GM06990 (cell line): Measurements from ENCODE around the gene RIN3.

ENCODE experiments used
- DNase-seq: peaks from one replicate; pipeline ENCODE4 v3.0.0-alpha.2; 2011; ENCODE audit not compliant: insufficient read length; ENCODE audit errors: extremely low read depth
- H3K27me3 ChIP-seq: replicated peaks from 2 replicates; pipeline ENCODE4 v1.6.0; 2011; ENCODE audit warnings: low read length; ENCODE audit not compliant: control insufficient read depth, insufficient read depth
- H3K36me3 ChIP-seq: 2 replicates; pipeline ENCODE4 v1.5.1; 2011; ENCODE audit warnings: low read length; ENCODE audit not compliant: control insufficient read depth, insufficient read depth
- H3K4me3 ChIP-seq: replicated peaks from 2 replicates; pipeline ENCODE4 v1.5.1; 2011; ENCODE audit warnings: low read depth, mild to moderate bottlenecking, control low read depth, low read length
- TF ChIP-seq, protein P1 (sequence below): IDR thresholded peaks from 2 replicates; pipeline ENCODE4 v1.5.1; 2011; ENCODE audit warnings: low read length, control low read depth, mild to moderate bottlenecking, inconsistent platforms; ENCODE audit not compliant: insufficient read depth, poor library complexity, severe bottlenecking

The RIN3 gene

DNA sequence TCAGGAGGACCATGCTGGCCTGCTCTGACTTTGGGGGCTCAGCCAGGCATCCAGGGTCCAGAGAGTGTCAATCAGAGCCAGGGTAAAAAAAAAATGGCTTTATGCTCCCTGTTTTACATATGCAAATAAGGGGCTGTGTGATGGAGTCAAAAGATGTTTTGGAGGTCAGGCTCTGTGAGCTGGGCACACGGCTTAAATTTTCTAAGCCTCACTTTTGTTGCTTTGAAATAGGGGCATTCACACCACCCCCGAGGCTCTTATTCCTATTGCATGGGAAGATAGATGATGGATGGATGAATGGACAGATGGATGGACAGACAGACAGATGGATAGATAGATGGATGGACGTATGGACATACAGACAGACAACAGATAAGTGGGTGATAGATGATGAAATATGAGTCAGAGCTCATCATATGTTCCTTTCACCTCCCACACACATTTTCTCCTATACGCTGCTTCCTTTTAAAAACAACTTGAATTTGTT is 42.7 kb downstream of the RIN3 start:
- no peaks in the 10 kb centered on the region for H3K27me3 ChIP-seq
- H3K4me3 ChIP-seq = no peak overlapping the region
- H3K36me3 ChIP-seq = peaks cover 2% of the 10 kb centered on the region
- no peak for DNase-seq
- TF ChIP-seq, protein P1, sequence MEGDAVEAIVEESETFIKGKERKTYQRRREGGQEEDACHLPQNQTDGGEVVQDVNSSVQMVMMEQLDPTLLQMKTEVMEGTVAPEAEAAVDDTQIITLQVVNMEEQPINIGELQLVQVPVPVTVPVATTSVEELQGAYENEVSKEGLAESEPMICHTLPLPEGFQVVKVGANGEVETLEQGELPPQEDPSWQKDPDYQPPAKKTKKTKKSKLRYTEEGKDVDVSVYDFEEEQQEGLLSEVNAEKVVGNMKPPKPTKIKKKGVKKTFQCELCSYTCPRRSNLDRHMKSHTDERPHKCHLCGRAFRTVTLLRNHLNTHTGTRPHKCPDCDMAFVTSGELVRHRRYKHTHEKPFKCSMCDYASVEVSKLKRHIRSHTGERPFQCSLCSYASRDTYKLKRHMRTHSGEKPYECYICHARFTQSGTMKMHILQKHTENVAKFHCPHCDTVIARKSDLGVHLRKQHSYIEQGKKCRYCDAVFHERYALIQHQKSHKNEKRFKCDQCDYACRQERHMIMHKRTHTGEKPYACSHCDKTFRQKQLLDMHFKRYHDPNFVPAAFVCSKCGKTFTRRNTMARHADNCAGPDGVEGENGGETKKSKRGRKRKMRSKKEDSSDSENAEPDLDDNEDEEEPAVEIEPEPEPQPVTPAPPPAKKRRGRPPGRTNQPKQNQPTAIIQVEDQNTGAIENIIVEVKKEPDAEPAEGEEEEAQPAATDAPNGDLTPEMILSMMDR = no peak

DNA sequence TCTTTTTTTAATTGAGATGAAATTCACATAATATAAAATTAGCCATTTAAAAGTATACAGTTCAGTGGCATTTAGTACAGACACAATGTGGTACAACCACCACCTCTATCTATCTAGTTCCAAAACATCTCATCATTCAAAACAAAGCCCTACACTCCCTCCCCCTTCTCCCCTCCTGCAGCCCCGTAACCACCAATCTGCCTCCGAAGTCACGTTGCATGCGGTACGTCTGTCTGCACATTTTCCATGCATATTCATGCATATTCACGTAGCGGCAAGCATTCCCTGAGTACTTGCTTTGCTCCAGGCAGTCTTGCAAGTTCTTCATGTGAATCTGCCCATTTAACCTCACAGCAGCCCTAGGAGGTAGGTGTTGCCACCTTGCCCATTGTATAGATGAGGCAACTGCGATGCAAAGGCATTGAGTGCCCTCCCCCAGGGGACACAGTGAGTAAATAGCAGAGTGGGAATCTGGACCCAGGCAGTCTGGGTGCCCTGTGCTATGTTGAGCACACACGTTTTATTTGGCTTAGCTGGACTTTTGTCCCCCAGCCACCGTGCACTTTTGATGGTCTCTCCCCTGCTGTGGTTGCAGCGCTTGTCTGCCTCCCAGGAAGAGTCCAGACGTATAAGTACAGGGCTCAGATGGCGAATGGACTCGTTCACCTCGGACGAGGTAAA is 43.4 kb downstream of the RIN3 start:
- Histone ChIP-seq H3K27me3 (no peaks in the 10 kb centered on the region), H3K4me3 (no peak overlapping the region), H3K36me3 (peaks cover 2% of the 10 kb centered on the region)
- no peak for DNase-seq
- TF ChIP-seq, protein P1 = no peak

DNA sequence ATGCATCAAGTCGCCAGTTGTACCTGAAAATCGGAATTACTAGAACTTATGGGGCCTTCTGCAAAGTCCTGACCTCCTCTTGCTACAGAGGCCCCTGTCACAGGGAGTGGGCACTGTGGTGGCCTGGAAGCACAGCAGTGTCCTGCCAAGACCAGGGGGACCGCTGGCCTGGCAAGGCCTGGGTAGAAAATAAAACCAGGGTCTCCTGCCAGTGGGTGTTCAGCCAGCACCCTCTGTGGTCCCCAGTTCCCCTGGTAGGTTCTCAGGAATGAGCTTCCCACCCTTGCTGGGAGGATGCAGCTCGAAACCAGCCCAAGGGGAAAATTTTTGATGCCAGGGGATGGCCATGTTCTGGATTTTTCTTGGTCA is 43.9 kb downstream of the RIN3 start:
- TF ChIP-seq, protein P1 = no peak
- Histone ChIP-seq H3K36me3 (peaks cover 2% of the 10 kb centered on the region), H3K27me3 (no peaks in the 10 kb centered on the region), H3K4me3 (no peak overlapping the region)
- DNase-seq = no peak

DNA sequence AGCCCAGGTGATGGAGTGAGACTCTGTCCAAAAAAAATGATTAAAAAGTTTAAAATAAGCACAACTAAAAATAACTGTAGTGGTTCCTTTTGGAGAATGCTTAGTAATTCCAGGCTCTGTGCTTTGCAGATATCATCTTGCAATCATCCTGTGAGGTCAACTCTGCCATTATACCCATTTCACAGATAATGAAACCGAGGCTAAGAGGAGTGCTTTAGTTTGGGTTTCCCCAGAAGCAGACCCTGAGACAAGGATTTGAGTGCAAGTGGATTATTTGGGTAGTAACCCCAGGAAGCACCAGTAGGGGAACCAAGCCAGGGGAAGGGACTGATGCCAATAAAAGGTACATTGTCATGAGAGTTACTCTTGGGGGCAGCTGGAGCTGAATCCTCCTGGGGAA is 44.7 kb downstream of the RIN3 start:
- H3K27me3 ChIP-seq = no peaks in the 10 kb centered on the region
- DNase-seq = no peak
- TF ChIP-seq, protein P1 = no peak
- no peak overlapping the region for H3K4me3 ChIP-seq
- peaks cover 2% of the 10 kb centered on the region for H3K36me3 ChIP-seq

DNA sequence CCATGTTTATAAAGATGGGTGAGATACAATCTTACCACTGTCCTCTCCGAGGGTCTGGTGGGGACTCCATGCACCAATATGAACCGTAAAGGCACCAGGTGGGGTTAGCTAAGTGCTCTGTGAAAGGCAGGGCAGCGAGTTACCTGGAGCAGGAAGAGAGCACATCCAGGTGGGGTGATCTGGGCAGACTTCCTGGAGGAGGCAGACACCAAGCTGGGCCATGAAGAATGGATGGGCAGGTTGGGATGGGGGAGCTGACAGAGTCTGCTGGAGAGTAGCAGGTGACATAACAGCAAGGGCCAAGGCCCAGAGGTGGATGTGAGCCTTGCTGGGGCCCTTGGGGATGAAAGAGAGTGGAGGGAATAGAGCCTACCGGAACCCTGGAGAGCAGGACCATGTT is 45.9 kb downstream of the RIN3 start:
- Histone ChIP-seq H3K27me3 (no peaks in the 10 kb centered on the region), H3K4me3 (no peak overlapping the region), H3K36me3 (peaks cover 2% of the 10 kb centered on the region)
- TF ChIP-seq, protein P1 = no peak
- DNase-seq = no peak
